GM18517 (cell line): ENCODE data around the gene ST7L.
"Not testable (repeated sequence)": the region's sequence is repeated elsewhere in the genome, so short reads cannot be mapped to it uniquely, and the experiment has no call there.

ENCODE experiments used
- ATAC-seq: cut with Tn5 transposase; IDR thresholded peaks from one replicate; pipeline ENCODE4 v1.9.1; 2021; ENCODE audit warnings: mild to moderate bottlenecking, moderate library complexity; ENCODE audit not compliant: unreplicated experiment

The ST7L gene

GRCh38 chr1:112496290-112496689 is 122.7 kb downstream of the ST7L start:
- no peak for ATAC-seq

DNA sequence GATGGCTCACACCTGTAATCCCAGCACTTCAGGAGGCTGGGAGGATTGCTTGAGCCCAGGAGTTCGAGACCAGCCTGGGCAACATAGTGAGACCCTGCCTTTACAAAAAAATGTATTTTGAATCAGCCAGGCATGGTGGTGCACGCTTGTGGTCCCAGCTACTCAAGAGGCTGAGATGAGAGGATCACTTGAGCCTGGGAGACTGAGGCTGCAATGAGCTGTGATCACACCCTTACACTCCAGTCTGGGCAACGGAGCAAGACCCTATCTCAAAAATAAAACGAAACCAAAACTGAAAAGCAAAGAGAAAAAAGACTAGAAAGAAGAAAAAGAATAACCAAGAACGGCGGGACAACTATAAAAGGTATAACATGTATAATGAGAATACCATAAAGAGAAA is 125.6 kb downstream of the ST7L start:
- no peak for ATAC-seq

- no peak for ATAC-seq
These were observed 126.9 kb downstream of the ST7L start for GRCh38 chr1:112492076-112492475.

GRCh38 chr1:112488141-112488540 is 130.8 kb downstream of the ST7L start:
- ATAC-seq = no peak

- not testable (repeated sequence) for ATAC-seq
These were observed 131.3 kb downstream of the ST7L start for GRCh38 chr1:112487686-112488085.

DNA sequence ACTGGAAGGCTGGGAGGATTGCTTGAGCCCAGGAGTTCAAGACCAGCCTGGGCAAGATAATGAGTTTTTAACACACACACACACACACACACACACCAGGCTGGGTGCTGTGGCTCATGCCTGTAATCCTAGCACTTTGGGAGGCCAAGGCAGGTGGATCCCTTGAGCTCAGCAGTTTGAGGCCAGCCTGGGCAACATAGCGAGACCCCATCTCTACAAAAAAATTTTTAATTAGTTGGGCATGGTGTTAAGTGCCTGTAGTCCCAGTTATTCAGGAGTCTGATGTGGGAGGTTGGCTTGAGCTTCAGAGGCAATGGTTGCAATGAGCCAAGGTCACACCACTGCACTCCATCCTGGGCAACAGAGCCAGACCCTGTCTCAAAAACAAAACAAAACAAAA is 132.9 kb downstream of the ST7L start:
- ATAC-seq = not testable (repeated sequence)

DNA sequence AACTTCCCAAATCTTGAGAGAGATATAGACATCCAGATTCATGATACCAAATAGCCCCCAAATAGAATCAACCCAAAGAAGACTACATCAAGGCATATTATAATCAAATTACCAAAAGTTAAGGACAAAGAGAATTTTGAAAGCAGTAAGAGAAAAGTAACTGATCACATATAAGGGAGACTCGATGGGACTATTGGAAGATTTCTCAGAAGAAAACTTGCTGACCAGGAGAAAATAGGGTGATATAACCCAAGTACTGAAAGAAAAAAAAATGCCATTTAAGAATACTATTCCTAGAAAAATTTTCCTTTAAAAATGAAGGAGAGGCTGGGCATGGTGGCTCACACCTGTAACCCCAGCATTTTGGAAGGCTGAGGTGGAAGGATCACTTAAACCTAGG is 140.6 kb downstream of the ST7L start:
- ATAC-seq = no peak

GRCh38 chr1:112477550-112477949 is 141.4 kb downstream of the ST7L start:
- ATAC-seq = no peak
